ENCODE results near the gene COA7.

DNA sequence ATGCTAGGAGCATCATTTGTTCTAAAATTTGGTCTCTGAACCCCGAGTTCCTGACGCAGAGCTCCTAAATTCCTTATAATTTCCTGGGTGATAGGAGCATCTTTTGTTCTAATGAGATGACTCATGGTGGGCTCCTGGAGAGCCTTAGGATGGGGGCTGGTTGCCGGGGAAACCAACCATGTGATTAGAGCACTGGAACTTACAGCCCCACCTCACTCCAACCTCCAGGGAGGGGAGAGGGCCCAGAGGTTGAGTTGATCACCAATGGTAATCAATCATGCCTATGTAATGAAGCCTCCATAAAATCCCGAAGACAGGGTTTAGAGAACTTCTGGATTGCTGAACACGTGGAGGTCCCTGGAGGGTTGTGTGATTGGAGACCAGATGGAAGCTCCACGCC lies 57.5 kb downstream of the COA7 start:
- TF ChIP-seq, protein P1, sequence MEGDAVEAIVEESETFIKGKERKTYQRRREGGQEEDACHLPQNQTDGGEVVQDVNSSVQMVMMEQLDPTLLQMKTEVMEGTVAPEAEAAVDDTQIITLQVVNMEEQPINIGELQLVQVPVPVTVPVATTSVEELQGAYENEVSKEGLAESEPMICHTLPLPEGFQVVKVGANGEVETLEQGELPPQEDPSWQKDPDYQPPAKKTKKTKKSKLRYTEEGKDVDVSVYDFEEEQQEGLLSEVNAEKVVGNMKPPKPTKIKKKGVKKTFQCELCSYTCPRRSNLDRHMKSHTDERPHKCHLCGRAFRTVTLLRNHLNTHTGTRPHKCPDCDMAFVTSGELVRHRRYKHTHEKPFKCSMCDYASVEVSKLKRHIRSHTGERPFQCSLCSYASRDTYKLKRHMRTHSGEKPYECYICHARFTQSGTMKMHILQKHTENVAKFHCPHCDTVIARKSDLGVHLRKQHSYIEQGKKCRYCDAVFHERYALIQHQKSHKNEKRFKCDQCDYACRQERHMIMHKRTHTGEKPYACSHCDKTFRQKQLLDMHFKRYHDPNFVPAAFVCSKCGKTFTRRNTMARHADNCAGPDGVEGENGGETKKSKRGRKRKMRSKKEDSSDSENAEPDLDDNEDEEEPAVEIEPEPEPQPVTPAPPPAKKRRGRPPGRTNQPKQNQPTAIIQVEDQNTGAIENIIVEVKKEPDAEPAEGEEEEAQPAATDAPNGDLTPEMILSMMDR (IDR thresholded peaks at IDR 0.05) = no peak
- no peak for TF ChIP-seq POLR2A (IDR thresholded peaks at IDR 0.05)
- TF ChIP-seq EP300 (IDR thresholded peaks at IDR 0.05) = no peak

All from stomach (tissue), 4 donors.